H9 (cell line): ENCODE measurements around the gene BLNK. TPM values are rescaled to one million over a fixed set of nuclear protein-coding genes. Genes with fewer than 3 reads are reported as not detected.

Experiments
- DNase-seq: peaks from one replicate; pipeline ENCODE4 v3.0.0-alpha.2; 2017
- H2AFZ ChIP-seq: one replicate; pipeline ENCODE4 v1.6.1; 2013; ENCODE audit warnings: mild to moderate bottlenecking, low read length, control low read depth, moderate library complexity
- H2AK5ac ChIP-seq: 2 replicates; pipeline ENCODE4 v1.6.1; 2013; ENCODE audit warnings: low read length, control low read depth, mixed read lengths; ENCODE audit not compliant: insufficient read length
- H2BK120ac ChIP-seq: one replicate; pipeline ENCODE4 v1.6.1; 2013; ENCODE audit warnings: low read depth, mild to moderate bottlenecking, low read length, control low read depth, inconsistent platforms; ENCODE audit not compliant: poor library complexity, severe bottlenecking
- H2BK12ac ChIP-seq: 2 replicates; pipeline ENCODE4 v1.6.1; 2013; ENCODE audit warnings: low read length, control low read depth, mixed read lengths, low read depth; ENCODE audit not compliant: insufficient read length
- H2BK15ac ChIP-seq: 2 replicates; pipeline ENCODE4 v1.6.1; 2013; ENCODE audit warnings: low read depth, low read length, control low read depth
- H2BK20ac ChIP-seq: one replicate; pipeline ENCODE4 v1.6.1; 2013; ENCODE audit warnings: low read depth, mild to moderate bottlenecking, low read length, control low read depth, inconsistent platforms; ENCODE audit not compliant: poor library complexity, severe bottlenecking
- H2BK5ac ChIP-seq: 2 replicates; pipeline ENCODE4 v1.6.1; 2013; ENCODE audit warnings: low read length, control low read depth, mixed read lengths; ENCODE audit not compliant: insufficient read length
- H3K14ac ChIP-seq: 2 replicates; pipeline ENCODE4 v1.6.1; 2013; ENCODE audit warnings: low read length, control low read depth; ENCODE audit not compliant: insufficient read depth
- H3K18ac ChIP-seq: 2 replicates; pipeline ENCODE4 v1.6.1; 2013; ENCODE audit warnings: low read depth, mild to moderate bottlenecking, mixed read lengths, low read length, control low read depth; ENCODE audit not compliant: insufficient read length
- H3K23ac ChIP-seq: 2 replicates; pipeline ENCODE4 v1.6.1; 2013; ENCODE audit warnings: low read length, control low read depth, mixed read lengths, low read depth; ENCODE audit not compliant: insufficient read length
- H3K23me2 ChIP-seq: 2 replicates; pipeline ENCODE4 v1.6.1; 2013; ENCODE audit warnings: low read depth, mild to moderate bottlenecking, mixed read lengths, low read length, control low read depth; ENCODE audit not compliant: insufficient read length, poor library complexity, severe bottlenecking
- H3K27ac ChIP-seq: 2 replicates; pipeline ENCODE4 v1.5.1; 2013; ENCODE audit warnings: low read length, control low read depth, mixed read lengths, low read depth; ENCODE audit not compliant: insufficient read length
- H3K27me3 ChIP-seq: 2 replicates; pipeline ENCODE4 v1.6.1; 2013; ENCODE audit warnings: low read length, control low read depth, inconsistent platforms; ENCODE audit not compliant: insufficient read depth
- H3K4ac ChIP-seq: 2 replicates; pipeline ENCODE4 v1.6.1; 2013; ENCODE audit warnings: low read depth, mild to moderate bottlenecking, control low read depth, inconsistent platforms, low read length, moderate library complexity
- H3K4me1 ChIP-seq: 2 replicates; pipeline ENCODE4 v1.6.1; 2013; ENCODE audit warnings: low read length, control low read depth, inconsistent platforms; ENCODE audit not compliant: insufficient read depth
- H3K4me2 ChIP-seq: 2 replicates; pipeline ENCODE4 v1.6.1; 2013; ENCODE audit warnings: low read length, control low read depth, mixed read lengths; ENCODE audit not compliant: insufficient read length, insufficient read depth
- H3K56ac ChIP-seq: 2 replicates; pipeline ENCODE4 v1.6.1; 2013; ENCODE audit warnings: low read depth, mild to moderate bottlenecking, mixed read lengths, low read length, control low read depth; ENCODE audit not compliant: insufficient read length
- H3K79me1 ChIP-seq: 2 replicates; pipeline ENCODE4 v1.6.1; 2013; ENCODE audit warnings: low read depth, mild to moderate bottlenecking, moderate library complexity, low read length, control low read depth, inconsistent platforms; ENCODE audit not compliant: insufficient read depth, poor library complexity, severe bottlenecking
- H3K79me2 ChIP-seq: 2 replicates; pipeline ENCODE4 v1.6.1; 2013; ENCODE audit warnings: low read length, control low read depth, inconsistent platforms; ENCODE audit not compliant: insufficient read depth
- H3K9ac ChIP-seq: 2 replicates; pipeline ENCODE4 v1.6.1; 2013; ENCODE audit warnings: low read length, control low read depth, mixed read lengths; ENCODE audit not compliant: insufficient read length; ENCODE audit errors: extremely low read depth
- H3K9me3 ChIP-seq: one replicate; pipeline ENCODE4 v1.6.1; 2013; ENCODE audit warnings: low read depth, low read length, inconsistent platforms; ENCODE audit not compliant: control insufficient read depth
- H3T11ph ChIP-seq: one replicate; pipeline ENCODE4 v1.6.1; 2013; ENCODE audit warnings: mild to moderate bottlenecking, low read length, control low read depth, inconsistent platforms
- H4K20me1 ChIP-seq: one replicate; pipeline ENCODE4 v1.6.1; 2013; ENCODE audit not compliant: control insufficient read depth, insufficient read length, insufficient read depth
- H4K5ac ChIP-seq: 2 replicates; pipeline ENCODE4 v1.6.1; 2013; ENCODE audit warnings: low read depth, mild to moderate bottlenecking, mixed read lengths, low read length, control low read depth; ENCODE audit not compliant: insufficient read length
- H4K8ac ChIP-seq: replicated peaks from 2 replicates; pipeline ENCODE4 v1.6.1; 2013; ENCODE audit warnings: low read length, control low read depth, mixed read lengths, low read depth; ENCODE audit not compliant: insufficient read length
- H4K91ac ChIP-seq: 2 replicates; pipeline ENCODE4 v1.6.1; 2013; ENCODE audit warnings: low read depth, mild to moderate bottlenecking, moderate library complexity, mixed read lengths, low read length, control low read depth; ENCODE audit not compliant: insufficient read length
- H3K27ac Mint-ChIP-seq, 3 experiments: 2 replicates in 2 of 3; 3 replicates in 1 of 3; pipeline ENCODE4 v1.8.0; 2020 to 2021; ENCODE audit warnings: mixed read lengths in 3 of 3, mild to moderate bottlenecking in 1 of 3, moderate library complexity in 1 of 3
- H3K27me3 Mint-ChIP-seq: 2 replicates; pipeline ENCODE4 v1.8.0; 2021; ENCODE audit warnings: low read depth, mild to moderate bottlenecking, moderate library complexity, mixed read lengths
- H3K36me3 Mint-ChIP-seq, 3 experiments: 2 replicates in 2 of 3; 3 replicates in 1 of 3; pipeline ENCODE4 v1.8.0; 2020 to 2021; ENCODE audit warnings: low read depth in 3 of 3, mixed read lengths in 3 of 3; ENCODE audit not compliant: insufficient read depth in 1 of 3
- H3K4me1 Mint-ChIP-seq, 2 experiments: 2 replicates each; pipeline ENCODE4 v1.8.0; 2020; ENCODE audit warnings: mixed read lengths in 2 of 2
- H3K4me3 Mint-ChIP-seq, 2 experiments: 2 replicates in 1 of 2; 3 replicates in 1 of 2; pipeline ENCODE4 v1.8.0; 2020 to 2021; ENCODE audit warnings: mild to moderate bottlenecking in 2 of 2, mixed read lengths in 2 of 2, moderate library complexity in 1 of 2
- H3K9me3 Mint-ChIP-seq, 2 experiments: 2 replicates in 1 of 2; 3 replicates in 1 of 2; pipeline ENCODE4 v1.8.0; 2020; ENCODE audit warnings: mild to moderate bottlenecking in 2 of 2, mixed read lengths in 2 of 2, moderate library complexity in 1 of 2
- WGBS: extraction: QIAGEN DNeasy Blood & Tissue Kit; methylation state at CpG from one replicate; pipeline ENCODE4 v1.1.7; 2013; ENCODE audit warnings: missing lambda C conversion rate, low lambda C conversion rate, mixed read lengths; ENCODE audit not compliant: insufficient read length; ENCODE audit errors: extremely low coverage; 5-methylcytosine and 5-hydroxymethylcytosine counted together
- total RNA-seq: library from RNA; stranded (reverse); gene quantifications from 2 replicates; pipeline ENCODE4 v1.2.1, GENCODE V29; 2021
- TF ChIP-seq, protein P1 (sequence below): fragments of 200-600 bp; sonication (generic); conservative IDR thresholded peaks from 3 replicates; pipeline ENCODE4 v1.8.0; 2021; ENCODE audit warnings: antibody characterized with exemption, mild to moderate bottlenecking

Gene BLNK
- total RNA-seq, 1 experiment from 2014 or later: not detected

DNA sequence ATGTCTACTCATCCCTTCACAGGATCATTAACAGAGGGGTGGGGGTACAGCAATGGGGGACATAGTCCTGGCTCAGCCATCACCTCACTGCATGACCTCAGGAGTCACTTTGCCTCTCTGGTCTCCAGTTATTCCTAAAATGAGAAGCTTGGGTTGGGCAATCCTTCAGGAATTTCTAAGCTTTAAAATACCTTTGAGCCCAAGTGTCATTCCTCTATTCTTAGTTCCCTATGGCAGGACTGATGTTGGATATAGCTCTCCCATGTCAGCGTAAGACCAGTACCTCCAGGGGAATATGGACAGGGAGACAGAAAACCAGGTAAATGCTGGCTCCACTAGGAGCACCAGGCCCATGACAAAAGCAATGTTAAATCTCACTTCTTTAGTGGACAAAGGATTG lies 34.5 kb downstream of the BLNK start:
- Histone ChIP-seq H4K8ac (no peak overlapping the region), H3K9me3 (no peaks in the 10 kb centered on the region), H3K27ac (no peak overlapping the region), H3K4ac (no peak overlapping the region), H2BK15ac (no peak overlapping the region), H2BK120ac (no peak overlapping the region), H4K91ac (no peak overlapping the region), H3K23me2 (peaks cover 2% of the 10 kb centered on the region), H2BK5ac (no peak overlapping the region), H2AFZ (no peak overlapping the region), H3K56ac (no peak overlapping the region), H3K27me3 (no peaks in the 10 kb centered on the region), H4K20me1 (no peaks in the 10 kb centered on the region), H3K18ac (no peak overlapping the region), H3K79me2 (no peaks in the 10 kb centered on the region), H3K14ac (no peak overlapping the region), H3K9ac (no peak overlapping the region), H3K4me2 (no peak overlapping the region), H4K5ac (no peak overlapping the region), H2BK12ac (no peak overlapping the region), H2BK20ac (no peak overlapping the region), H3K4me1 (no peaks in the 10 kb centered on the region), H3T11ph (no peak overlapping the region), H3K23ac (no peak overlapping the region), H3K79me1 (no peaks in the 10 kb centered on the region), H2AK5ac (no peak overlapping the region)
- Mint-ChIP-seq H3K4me1 (peaks cover 7% of the 10 kb centered on the region in 2 experiments), H3K4me3 (no peak overlapping the region), H3K27ac (no peak overlapping the region), H3K9me3 (no peaks in the 10 kb centered on the region), H3K27me3 (peaks cover 2% of the 10 kb centered on the region; the same call in 1 of the 2 replicates), H3K36me3 (no peaks in the 10 kb centered on the region)
- no peak for DNase-seq
- WGBS: no CpG with 5 or more reads among the region's 1 CpG
- TF ChIP-seq, protein P1, sequence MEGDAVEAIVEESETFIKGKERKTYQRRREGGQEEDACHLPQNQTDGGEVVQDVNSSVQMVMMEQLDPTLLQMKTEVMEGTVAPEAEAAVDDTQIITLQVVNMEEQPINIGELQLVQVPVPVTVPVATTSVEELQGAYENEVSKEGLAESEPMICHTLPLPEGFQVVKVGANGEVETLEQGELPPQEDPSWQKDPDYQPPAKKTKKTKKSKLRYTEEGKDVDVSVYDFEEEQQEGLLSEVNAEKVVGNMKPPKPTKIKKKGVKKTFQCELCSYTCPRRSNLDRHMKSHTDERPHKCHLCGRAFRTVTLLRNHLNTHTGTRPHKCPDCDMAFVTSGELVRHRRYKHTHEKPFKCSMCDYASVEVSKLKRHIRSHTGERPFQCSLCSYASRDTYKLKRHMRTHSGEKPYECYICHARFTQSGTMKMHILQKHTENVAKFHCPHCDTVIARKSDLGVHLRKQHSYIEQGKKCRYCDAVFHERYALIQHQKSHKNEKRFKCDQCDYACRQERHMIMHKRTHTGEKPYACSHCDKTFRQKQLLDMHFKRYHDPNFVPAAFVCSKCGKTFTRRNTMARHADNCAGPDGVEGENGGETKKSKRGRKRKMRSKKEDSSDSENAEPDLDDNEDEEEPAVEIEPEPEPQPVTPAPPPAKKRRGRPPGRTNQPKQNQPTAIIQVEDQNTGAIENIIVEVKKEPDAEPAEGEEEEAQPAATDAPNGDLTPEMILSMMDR: no peak
